SK-N-SH treated with all-trans-retinoic acid at 6 μM for 48 hours (cell line): Measurements from ENCODE around the gene HNF4A.

Experiments used
- ATAC-seq: fragments of 200-7000 bp; cut with Tn5 transposase; 3 replicates; pipeline ENCODE4 v1.9.1; 2020; ENCODE audit warnings: mild to moderate bottlenecking, moderate library complexity
- ARNTL ChIP-seq: fragments of 450-650 bp; formaldehyde crosslinking; IDR thresholded peaks from 2 replicates; pipeline ENCODE4 v1.5.0; 2020; ENCODE audit warnings: low read depth, mild to moderate bottlenecking, moderate library complexity, borderline replicate concordance
- BACH2 ChIP-seq: fragments of 250-450 bp; sonication (Bioruptor Pico); IDR thresholded peaks from 2 replicates; pipeline ENCODE4 v1.9.0; 2021; ENCODE audit warnings: mild to moderate bottlenecking, borderline replicate concordance
- CREB5 ChIP-seq: fragments of 250-450 bp; sonication (Bioruptor Pico); IDR thresholded peaks from 2 replicates; pipeline ENCODE4 v1.5.1; 2020; ENCODE audit warnings: low read depth, mild to moderate bottlenecking, moderate library complexity
- CSDC2 ChIP-seq: fragments of 250-450 bp; sonication (Bioruptor Pico); IDR thresholded peaks from 2 replicates; pipeline ENCODE4 v1.5.0; 2020; ENCODE audit warnings: mild to moderate bottlenecking, moderate library complexity
- CSRNP3 ChIP-seq: fragments of 250-450 bp; sonication (Bioruptor Pico); IDR thresholded peaks from 2 replicates; pipeline ENCODE4 v1.5.1; 2021; ENCODE audit warnings: mild to moderate bottlenecking, moderate library complexity
- ESRRG ChIP-seq: fragments of 250-450 bp; sonication (Bioruptor Pico); IDR thresholded peaks from 2 replicates; pipeline ENCODE4 v1.6.1; 2021; ENCODE audit warnings: mild to moderate bottlenecking
- GLIS3 ChIP-seq: fragments of 250-450 bp; sonication (Bioruptor Pico); IDR thresholded peaks from 2 replicates; pipeline ENCODE4 v1.5.0; 2020; ENCODE audit warnings: mild to moderate bottlenecking, moderate library complexity
- ISL1 ChIP-seq: fragments of 250-450 bp; sonication (Bioruptor Pico); IDR thresholded peaks from 2 replicates; pipeline ENCODE4 v2.1.2; 2022; ENCODE audit warnings: mild to moderate bottlenecking, moderate library complexity
- OSR1 ChIP-seq: fragments of 250-450 bp; sonication (Bioruptor Pico); IDR thresholded peaks from 2 replicates; pipeline ENCODE4 v1.8.0; 2022; ENCODE audit warnings: moderate library complexity, mild to moderate bottlenecking, inconsistent platforms
- PATZ1 ChIP-seq: fragments of 250-450 bp; sonication (Bioruptor Pico); IDR thresholded peaks from 2 replicates; pipeline ENCODE4 v1.8.0; 2020; ENCODE audit warnings: mild to moderate bottlenecking, moderate library complexity, borderline replicate concordance
- POU6F1 ChIP-seq: fragments of 250-450 bp; sonication (Bioruptor Pico); IDR thresholded peaks from 2 replicates; pipeline ENCODE4 v1.8.0; 2021; ENCODE audit warnings: low read depth, mild to moderate bottlenecking, moderate library complexity, borderline replicate concordance
- PPARA ChIP-seq: fragments of 250-450 bp; sonication (Bioruptor Pico); IDR thresholded peaks from 2 replicates; pipeline ENCODE4 v1.5.0; 2020; ENCODE audit warnings: mild to moderate bottlenecking, borderline replicate concordance
- RARB ChIP-seq: fragments of 250-450 bp; sonication (Bioruptor Pico); IDR thresholded peaks from 2 replicates; pipeline ENCODE4 v1.8.0; 2021; ENCODE audit warnings: mild to moderate bottlenecking, moderate library complexity
- TCF4 ChIP-seq: fragments of 250-450 bp; sonication (Bioruptor Pico); IDR thresholded peaks from 2 replicates; pipeline ENCODE4 v1.8.0; 2021; ENCODE audit warnings: mild to moderate bottlenecking, moderate library complexity, borderline replicate concordance
- TOX ChIP-seq: fragments of 250-450 bp; sonication (Bioruptor Pico); IDR thresholded peaks from 2 replicates; pipeline ENCODE4 v1.8.0; 2021; ENCODE audit warnings: mild to moderate bottlenecking, moderate library complexity, borderline replicate concordance
- TSHZ2 ChIP-seq: fragments of 250-450 bp; sonication (Bioruptor Pico); IDR thresholded peaks from 2 replicates; pipeline ENCODE4 v1.5.0; 2020; ENCODE audit warnings: mild to moderate bottlenecking, moderate library complexity
- ZFP3 ChIP-seq: fragments of 250-450 bp; sonication (Bioruptor Pico); IDR thresholded peaks from 2 replicates; pipeline ENCODE4 v1.5.0; 2020; ENCODE audit warnings: mild to moderate bottlenecking, moderate library complexity
- ZFP30 ChIP-seq: fragments of 450-650 bp; formaldehyde crosslinking; IDR thresholded peaks from 2 replicates; pipeline ENCODE4 v1.5.0; 2022; ENCODE audit warnings: mild to moderate bottlenecking, moderate library complexity
- ZNF565 ChIP-seq: fragments of 450-650 bp; formaldehyde crosslinking; conservative IDR thresholded peaks from 2 replicates; pipeline ENCODE4 v1.5.0; 2020; ENCODE audit warnings: low read depth, mild to moderate bottlenecking, moderate library complexity
- ZNF70 ChIP-seq: fragments of 450-650 bp; formaldehyde crosslinking; IDR thresholded peaks from 2 replicates; pipeline ENCODE4 v1.5.0; 2020; ENCODE audit warnings: mild to moderate bottlenecking, moderate library complexity
- ZNF8 ChIP-seq: fragments of 450-650 bp; formaldehyde crosslinking; IDR thresholded peaks from 2 replicates; pipeline ENCODE4 v1.5.0; 2020; ENCODE audit warnings: mild to moderate bottlenecking, moderate library complexity

Gene HNF4A

GRCh38 chr20:44419131-44419844 is 63.8 kb downstream of the HNF4A start:
- no peak for ATAC-seq
- TF ChIP-seq ZNF70 (CRISPR knock-in tag) (no peak), CREB5 (CRISPR knock-in tag) (no peak), TSHZ2 (CRISPR knock-in tag) (no peak), PATZ1 (CRISPR knock-in tag) (no peak), OSR1 (CRISPR knock-in tag) (no peak), GLIS3 (CRISPR knock-in tag) (no peak), TCF4 (CRISPR knock-in tag) (no peak), ZNF565 (CRISPR knock-in tag) (no peak), ZNF8 (no peak), ZFP30 (CRISPR knock-in tag) (no peak), RARB (CRISPR knock-in tag) (no peak), POU6F1 (no peak), CSRNP3 (no peak), BACH2 (CRISPR knock-in tag) (no peak), ZFP3 (CRISPR knock-in tag) (no peak), TOX (CRISPR knock-in tag) (no peak), ISL1 (CRISPR knock-in tag) (no peak), ARNTL (CRISPR knock-in tag) (no peak), PPARA (CRISPR knock-in tag) (no peak)

GRCh38 chr20:44420497-44420896 is 65.0 kb downstream of the HNF4A start:
- ATAC-seq: no peak
- TF ChIP-seq GLIS3 (CRISPR knock-in tag) (no peak), BACH2 (CRISPR knock-in tag) (no peak), CREB5 (CRISPR knock-in tag) (no peak), CSDC2 (CRISPR knock-in tag) (no peak), PPARA (CRISPR knock-in tag) (no peak), ESRRG (CRISPR knock-in tag) (no peak), ZNF565 (CRISPR knock-in tag) (no peak)
